Measurements from ENCODE around the gene DCDC1.

Gene DCDC1

DNA sequence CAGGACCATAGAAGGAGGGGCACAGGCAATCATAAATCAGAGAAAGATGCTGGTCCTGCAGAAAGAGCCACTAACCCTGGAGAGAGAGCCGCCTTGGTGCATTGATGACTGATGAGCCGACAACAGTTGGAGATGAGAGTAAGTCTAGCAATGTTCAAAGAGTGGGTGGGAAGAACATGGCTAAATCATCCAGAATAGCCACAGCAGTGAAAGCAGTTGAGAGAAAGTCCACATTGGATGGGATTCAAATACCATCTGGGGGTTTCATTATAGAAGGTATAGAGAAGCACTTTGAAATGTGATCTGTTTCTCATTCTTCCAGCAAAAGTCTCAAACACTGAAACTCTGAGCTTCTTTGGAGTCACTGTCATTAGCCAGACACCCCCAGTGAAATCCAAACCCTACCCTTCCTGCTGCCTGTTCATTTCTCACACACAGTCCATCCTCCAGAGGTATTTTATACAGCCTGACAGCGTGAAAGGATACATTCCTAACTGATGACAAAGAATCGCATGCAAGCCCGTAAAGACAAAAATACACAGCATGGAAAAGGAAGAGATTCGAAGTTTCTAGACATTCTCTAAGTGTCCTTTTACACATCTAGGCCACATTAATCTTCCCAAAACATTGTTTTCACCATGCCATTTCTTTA is 480.3 kb downstream of the DCDC1 start:
- DNase-seq (ENCODE audit: low spot score) (no peak), ATAC-seq (ENCODE audit: low read depth) (no peak)
- H3K4me3 ChIP-seq (ENCODE audit: severe bottlenecking) = no peak overlapping the region
- H3K27me3 ChIP-seq (ENCODE audit: insufficient read depth, poor library complexity, severe bottlenecking) = no peaks in the 10 kb centered on the region
- no peaks in the 10 kb centered on the region for H3K4me1 ChIP-seq (ENCODE audit: insufficient read depth, poor library complexity, severe bottlenecking)
- TF ChIP-seq, protein P1, sequence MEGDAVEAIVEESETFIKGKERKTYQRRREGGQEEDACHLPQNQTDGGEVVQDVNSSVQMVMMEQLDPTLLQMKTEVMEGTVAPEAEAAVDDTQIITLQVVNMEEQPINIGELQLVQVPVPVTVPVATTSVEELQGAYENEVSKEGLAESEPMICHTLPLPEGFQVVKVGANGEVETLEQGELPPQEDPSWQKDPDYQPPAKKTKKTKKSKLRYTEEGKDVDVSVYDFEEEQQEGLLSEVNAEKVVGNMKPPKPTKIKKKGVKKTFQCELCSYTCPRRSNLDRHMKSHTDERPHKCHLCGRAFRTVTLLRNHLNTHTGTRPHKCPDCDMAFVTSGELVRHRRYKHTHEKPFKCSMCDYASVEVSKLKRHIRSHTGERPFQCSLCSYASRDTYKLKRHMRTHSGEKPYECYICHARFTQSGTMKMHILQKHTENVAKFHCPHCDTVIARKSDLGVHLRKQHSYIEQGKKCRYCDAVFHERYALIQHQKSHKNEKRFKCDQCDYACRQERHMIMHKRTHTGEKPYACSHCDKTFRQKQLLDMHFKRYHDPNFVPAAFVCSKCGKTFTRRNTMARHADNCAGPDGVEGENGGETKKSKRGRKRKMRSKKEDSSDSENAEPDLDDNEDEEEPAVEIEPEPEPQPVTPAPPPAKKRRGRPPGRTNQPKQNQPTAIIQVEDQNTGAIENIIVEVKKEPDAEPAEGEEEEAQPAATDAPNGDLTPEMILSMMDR (IDR thresholded peaks at IDR 0.05; ENCODE audit: poor library complexity, severe bottlenecking) = no peak
- no peaks in the 10 kb centered on the region for H3K36me3 ChIP-seq (ENCODE audit: low read depth)
- H3K27ac ChIP-seq (ENCODE audit: poor library complexity, severe bottlenecking) = no peak overlapping the region
- H3K9me3 ChIP-seq (ENCODE audit: severe bottlenecking) = no peaks in the 10 kb centered on the region

DNA sequence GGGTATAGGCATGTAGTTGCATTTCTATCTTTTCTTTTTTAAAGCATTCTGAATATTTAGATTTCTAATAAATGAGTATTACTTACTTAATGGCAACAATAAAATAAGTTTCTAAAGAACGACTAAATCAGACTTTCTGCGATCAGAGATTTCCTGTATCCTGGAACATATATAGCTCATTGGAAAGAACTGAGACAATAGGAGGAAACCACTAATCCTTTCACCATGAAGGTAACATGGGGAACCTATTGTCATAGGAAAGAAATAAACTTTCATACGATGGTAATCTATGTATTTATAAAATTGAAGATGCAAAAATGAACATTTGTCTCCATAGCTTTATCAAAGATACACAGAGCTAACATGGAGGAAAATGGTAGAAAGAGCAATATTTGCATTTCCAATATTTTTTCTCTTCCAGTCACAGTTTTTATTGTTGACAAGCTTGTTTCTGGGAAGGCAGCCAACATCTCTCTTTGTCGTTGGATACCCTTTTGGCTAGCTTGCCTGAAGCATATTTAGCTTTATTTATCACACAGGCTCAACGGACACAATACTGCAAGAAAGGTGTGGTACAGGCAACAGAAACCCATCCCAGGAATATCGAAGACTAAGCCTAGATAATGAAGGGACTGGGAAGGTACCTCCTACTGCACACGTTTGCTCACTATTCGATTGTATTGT is 490.1 kb downstream of the DCDC1 start:
- Histone ChIP-seq H3K9me3 (ENCODE audit: severe bottlenecking) (no peaks in the 10 kb centered on the region), H3K4me3 (ENCODE audit: severe bottlenecking) (no peak overlapping the region), H3K4me1 (ENCODE audit: insufficient read depth, poor library complexity, severe bottlenecking) (no peaks in the 10 kb centered on the region), H3K27me3 (ENCODE audit: insufficient read depth, poor library complexity, severe bottlenecking) (no peaks in the 10 kb centered on the region), H3K27ac (ENCODE audit: poor library complexity, severe bottlenecking) (no peak overlapping the region), H3K36me3 (ENCODE audit: low read depth) (no peaks in the 10 kb centered on the region)
- ATAC-seq (ENCODE audit: low read depth) = no peak
- no peak for DNase-seq (ENCODE audit: low spot score)
- TF ChIP-seq, protein P1 (IDR thresholded peaks at IDR 0.05; ENCODE audit: poor library complexity, severe bottlenecking) = no peak

DNA sequence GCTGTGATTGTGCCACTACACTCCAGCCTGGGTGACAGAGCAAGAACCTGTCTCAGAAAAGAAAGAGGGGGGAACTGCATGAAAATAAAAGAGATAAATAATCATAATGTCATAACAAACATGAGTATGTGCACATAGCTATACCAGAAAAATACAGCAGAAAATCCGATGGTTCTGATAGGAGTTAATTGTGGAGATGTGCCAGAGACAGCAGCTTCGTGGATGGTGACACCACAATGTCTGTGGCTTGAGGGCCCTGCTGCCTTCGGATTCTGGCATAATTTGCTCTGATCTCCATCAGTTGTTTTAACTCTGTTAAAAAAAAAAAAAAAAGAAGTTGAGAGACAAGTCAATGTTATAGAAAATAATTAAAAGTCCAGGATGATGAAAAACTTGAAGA is 491.1 kb downstream of the DCDC1 start:
- H3K36me3 ChIP-seq (ENCODE audit: low read depth) = no peaks in the 10 kb centered on the region
- TF ChIP-seq, protein P1 (IDR thresholded peaks at IDR 0.05; ENCODE audit: poor library complexity, severe bottlenecking) = no peak
- no peaks in the 10 kb centered on the region for H3K27me3 ChIP-seq (ENCODE audit: insufficient read depth, poor library complexity, severe bottlenecking)
- H3K9me3 ChIP-seq (ENCODE audit: severe bottlenecking) = no peaks in the 10 kb centered on the region
- ATAC-seq (ENCODE audit: low read depth) = no peak
- no peak for DNase-seq (ENCODE audit: low spot score)
- no peaks in the 10 kb centered on the region for H3K4me1 ChIP-seq (ENCODE audit: insufficient read depth, poor library complexity, severe bottlenecking)
- H3K4me3 ChIP-seq (ENCODE audit: severe bottlenecking) = no peak overlapping the region
- no peak overlapping the region for H3K27ac ChIP-seq (ENCODE audit: poor library complexity, severe bottlenecking)

DNA sequence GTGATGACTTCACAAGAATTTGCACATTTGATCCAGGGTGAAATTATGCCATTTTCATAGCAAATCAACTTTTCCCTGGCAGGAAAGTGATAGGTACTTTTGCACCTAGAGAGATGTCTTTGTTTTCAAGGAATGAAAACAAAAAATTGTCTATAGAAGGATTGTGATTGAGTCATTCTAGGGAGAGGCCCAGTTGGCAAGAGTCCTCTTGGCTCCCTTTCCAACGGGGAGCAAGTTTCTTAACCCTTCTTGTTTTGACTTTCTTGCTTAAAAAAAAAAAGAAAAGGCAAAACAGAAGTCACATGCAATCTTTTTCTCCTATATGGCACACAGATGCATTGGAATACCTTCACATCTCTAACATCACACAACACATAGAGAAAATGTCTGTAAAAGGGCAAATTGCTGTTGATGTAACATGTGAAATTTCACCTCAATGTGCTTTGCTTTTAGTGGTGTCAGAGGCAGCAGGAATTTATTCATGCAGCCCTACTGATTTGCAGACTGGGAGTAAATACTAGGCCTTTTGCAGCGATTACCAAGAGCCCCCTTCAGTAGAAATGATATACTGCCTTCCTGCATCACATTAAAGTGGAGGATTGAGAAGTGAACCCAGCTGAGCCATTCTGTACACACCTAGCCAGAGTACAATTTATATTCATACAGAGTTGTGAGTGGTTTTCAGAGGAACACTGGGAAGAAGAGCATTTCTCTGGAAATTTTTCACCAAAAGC is 492.7 kb downstream of the DCDC1 start:
- Histone ChIP-seq H3K27ac (ENCODE audit: poor library complexity, severe bottlenecking) (no peak overlapping the region), H3K36me3 (ENCODE audit: low read depth) (no peaks in the 10 kb centered on the region), H3K4me3 (ENCODE audit: severe bottlenecking) (no peak overlapping the region), H3K4me1 (ENCODE audit: insufficient read depth, poor library complexity, severe bottlenecking) (no peaks in the 10 kb centered on the region), H3K9me3 (ENCODE audit: severe bottlenecking) (no peaks in the 10 kb centered on the region), H3K27me3 (ENCODE audit: insufficient read depth, poor library complexity, severe bottlenecking) (no peaks in the 10 kb centered on the region)
- TF ChIP-seq, protein P1 (IDR thresholded peaks at IDR 0.05; ENCODE audit: poor library complexity, severe bottlenecking) = no peak
- ATAC-seq (ENCODE audit: low read depth) (no peak), DNase-seq (ENCODE audit: low spot score) (no peak)

Data from RWPE2 (cell line).